GM21737 (cell line): ENCODE data around the gene TBATA.

ENCODE experiments used
- ATAC-seq: cut with Tn5 transposase; IDR thresholded peaks from one replicate; pipeline ENCODE4 v1.9.1; 2021; ENCODE audit warnings: mild to moderate bottlenecking, moderate library complexity; ENCODE audit not compliant: unreplicated experiment

Gene TBATA

DNA sequence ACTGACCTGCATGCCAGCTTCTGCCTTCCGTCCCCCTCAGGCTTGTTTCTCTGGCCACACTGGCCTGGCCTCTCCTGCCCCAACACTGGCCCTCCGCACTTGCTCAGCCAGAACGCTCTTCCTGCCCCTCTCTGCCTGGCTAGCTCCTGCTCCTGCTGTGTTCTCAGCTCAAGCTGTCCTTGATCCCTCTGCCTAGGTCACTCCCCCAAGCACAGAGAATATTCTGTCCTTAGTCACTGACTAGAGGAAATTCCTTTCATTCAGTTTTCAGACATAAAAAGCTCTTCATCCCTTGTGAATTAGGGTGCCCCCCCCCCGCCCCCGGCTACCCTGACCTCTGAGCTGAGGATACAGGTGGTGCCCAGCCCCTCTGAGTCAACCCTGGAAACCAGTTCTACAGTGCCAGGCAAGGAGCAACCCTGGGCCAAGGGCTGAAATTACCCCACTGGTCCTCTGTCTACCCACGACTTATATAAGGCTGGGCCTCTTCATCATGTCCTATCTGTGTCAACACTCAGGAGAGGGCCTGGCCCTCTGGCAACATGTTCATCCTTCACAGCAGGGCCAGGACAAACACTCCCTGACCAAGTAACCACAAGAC, 23.9 kb upstream of the TBATA start:
- no peak for ATAC-seq

DNA sequence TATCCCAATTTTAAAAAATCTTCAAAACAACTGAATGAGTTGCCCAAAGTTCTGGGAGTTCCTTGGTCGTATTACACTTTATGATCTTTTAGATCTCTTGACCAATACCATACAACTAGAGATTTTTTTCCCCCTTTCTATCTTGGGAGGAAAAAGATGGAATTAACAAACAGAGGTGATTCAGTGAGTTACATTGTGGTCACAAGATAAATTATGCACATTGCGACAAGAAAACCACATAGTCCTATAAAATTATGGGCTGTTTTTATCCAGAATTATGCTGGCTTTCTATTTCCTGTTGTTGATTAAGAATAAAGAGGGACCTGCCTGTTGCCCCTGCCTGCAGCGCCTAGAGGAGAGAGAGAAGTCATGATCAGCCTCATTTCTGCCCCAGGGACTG, 22.4 kb upstream of the TBATA start:
- no peak for ATAC-seq

DNA sequence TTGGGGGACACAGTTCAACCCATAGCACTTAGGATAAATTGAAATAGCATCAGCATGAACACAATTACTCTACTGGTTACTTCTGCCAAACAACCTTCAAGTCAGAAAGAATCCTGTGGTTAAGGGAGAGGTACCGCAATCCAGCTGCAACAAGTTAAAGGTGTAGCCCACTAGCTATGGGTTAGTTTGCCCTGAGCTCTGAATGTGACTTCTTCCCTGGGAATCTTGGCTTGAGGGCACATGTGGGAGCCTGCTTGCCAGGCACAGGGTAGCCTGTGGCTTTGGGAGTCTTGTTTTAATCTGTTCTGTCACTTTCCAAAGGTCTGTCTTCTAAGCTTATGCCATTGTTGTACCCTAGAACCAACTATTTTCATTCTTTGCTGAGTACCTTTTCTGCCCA, 21.7 kb upstream of the TBATA start:
- no peak for ATAC-seq

DNA sequence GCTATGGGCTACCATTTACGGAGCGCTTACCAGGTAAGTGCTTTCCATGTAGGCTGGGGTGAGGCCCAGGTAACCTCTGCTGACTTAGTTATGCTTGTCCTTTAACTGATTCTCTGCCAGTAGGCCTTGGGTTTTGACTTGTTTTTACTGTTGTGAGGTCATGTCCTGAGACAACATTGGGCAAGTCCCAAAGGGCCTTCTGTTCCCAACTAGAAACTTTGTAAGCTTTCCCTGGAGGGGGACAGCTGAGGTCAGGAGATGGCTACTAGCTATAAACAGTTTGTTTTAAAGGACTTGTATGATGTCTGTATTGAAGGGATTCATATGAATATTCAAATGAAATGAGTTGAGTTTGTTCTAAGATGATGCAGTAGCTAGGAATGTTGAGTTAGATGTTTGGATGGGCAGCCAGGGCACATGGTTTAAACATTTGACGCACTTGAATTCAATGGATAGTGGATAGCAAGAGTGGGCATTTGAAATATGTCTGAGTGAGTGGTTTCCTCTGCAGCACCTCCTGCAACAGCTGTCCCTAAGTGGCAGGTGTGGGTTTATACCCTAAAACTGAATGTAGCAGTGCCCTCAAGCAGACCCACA, 20.5 kb upstream of the TBATA start:
- ATAC-seq: no peak

DNA sequence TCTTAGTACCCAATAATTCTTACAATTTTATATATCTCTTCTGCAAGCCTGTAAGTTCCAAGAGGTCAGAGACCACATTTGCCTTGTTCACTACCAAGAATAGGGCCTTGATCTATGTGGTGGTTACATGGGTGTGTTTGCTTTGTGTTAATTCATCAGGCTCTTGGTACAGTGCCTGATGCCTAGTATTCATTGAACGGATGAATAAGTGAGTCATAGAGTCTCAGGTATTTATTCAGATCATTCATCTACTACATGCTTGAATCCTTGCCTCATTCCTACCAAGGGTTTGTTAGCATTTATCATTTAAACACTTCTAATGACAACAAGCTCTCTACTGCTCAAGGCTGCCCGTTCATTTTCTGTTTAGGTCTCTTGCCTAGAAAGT, 19.2 kb upstream of the TBATA start:
- ATAC-seq: no peak

DNA sequence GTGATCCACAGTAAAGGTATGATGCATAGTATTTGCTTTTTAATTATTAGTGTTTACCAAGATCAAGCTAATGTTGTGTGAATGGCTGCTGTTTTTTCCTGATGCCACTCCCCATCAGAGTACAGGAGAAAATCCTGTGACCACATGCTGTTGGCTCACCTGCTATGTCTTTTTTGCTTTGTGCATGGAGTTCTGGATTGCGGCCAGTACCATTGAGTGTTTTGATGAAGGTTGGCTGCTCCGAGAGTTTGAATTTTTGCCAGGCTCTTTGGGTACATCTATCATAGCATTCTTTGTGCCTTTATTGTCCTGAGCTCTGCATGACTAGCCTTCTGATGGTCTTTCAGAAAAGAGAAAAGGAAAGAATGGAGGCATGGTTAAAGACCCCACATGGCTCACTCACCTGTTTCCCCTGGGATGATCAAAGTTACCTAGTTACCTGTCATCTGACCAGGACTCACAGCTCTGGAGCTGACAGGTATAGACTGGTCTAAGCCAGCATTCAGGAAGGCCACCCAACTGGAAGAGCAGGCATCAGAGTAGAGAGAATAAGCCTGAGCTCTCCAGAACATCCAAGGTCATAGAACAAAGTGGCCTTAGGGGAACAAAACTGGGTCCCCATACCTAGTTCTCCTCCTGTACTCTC, 18.7 kb upstream of the TBATA start:
- no peak for ATAC-seq

DNA sequence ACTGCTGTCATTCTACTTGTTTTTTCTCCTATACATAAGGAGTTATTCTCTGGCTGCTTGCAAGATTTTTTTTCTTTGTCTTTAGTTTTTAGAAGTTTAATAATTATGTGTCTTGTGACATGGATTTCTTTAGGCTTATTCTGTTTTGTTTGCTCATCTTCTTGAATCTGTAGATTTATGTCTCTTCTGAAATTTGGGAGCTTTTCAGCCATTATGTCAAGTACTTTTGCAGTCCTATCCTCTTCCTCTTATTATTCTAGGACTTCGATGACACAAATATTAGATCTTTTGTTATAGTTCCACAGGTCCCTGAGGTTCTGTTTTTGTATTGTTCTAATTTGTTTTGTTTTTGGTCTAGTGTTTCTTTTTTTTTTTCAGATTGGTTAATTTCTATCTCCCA, 16.7 kb upstream of the TBATA start:
- no peak for ATAC-seq

DNA sequence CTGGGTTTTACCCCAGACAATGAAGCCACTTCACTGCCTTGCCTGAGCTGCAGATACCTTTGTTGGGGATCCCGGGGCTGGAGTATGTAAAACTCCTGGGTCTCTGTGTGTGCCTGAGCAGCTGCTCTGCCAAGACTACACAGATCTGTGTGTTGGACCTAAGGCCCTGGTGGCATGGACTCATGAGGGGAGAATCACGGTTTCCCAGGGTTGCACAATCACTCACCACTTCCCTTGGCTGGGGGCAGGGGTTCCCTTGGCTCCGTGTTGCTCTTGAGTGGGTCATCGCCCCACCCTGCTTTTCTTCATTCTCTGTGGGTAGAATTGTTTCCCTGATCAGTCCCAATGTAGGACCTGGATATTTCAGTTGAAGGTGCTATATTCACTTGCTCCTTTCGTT, 13.9 kb upstream of the TBATA start:
- ATAC-seq: no peak

DNA sequence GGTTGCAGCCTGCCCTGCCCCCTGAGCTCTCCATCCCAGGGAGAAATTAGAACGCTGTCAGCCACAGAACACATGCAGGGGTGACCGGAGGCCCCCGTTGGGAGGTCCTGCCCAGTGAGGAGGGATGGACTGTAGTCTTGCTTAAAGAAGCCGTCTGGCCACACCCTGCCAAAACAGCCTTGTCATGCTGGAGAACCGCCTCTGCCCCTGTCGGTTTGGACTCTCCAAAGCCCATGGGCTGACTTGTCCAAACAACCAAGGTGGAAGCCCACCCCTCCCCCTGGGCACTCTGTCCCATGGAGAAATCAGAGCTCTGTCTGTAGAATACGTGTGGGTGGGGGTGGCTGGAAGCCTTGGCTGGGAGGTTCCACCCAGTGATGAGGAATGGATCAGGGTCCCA, 12.7 kb upstream of the TBATA start:
- no peak for ATAC-seq

DNA sequence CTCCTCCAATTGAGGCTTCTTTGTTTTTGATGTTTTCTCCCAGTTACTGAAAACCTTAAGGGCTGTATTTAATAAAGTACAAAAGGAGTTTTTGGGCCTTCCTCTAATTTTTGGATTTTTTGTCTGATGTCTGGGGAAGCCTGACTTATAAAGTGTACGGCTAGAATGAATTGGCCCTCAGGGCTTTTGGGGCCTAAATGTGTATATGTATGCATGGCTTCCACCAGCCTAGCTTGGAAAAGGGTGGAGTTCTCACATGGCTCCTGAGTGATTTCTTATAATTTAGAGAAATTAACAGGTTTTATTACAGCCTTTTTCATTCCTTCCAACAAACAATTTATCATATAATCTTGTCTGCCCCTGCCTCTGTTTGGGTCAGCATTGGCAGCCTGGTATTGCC, 10.4 kb upstream of the TBATA start:
- no peak for ATAC-seq

DNA sequence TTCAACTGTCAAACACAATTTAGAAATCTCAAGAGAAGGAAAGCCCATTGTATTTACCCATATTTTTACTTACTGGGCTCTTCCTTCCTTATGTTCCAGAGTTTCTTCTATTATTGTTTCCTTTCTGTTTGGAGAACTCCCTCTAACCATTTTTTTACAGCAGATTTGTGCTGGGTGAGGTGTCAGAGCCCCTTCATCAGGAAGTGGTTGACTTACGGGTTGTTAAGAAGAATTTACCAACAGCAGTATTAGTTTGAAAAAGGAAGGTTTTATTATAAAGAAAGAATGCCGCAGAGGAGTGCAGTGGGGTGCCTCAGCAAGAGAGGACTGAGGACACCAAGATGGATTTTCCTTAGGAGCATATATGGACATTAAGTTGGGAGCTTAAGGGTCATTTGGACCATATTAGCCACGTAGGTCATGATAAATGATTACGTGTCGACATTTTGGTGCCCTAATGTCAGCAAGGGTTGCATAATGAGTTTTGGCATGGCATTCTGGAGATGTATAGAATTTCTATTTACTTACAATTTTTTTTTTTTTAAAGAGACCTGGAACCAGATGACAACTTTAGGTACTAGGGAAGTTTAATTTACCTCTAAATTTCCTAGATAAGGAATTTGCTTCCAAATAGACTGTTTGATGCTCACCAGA, 6.3 kb upstream of the TBATA start:
- no peak for ATAC-seq

DNA sequence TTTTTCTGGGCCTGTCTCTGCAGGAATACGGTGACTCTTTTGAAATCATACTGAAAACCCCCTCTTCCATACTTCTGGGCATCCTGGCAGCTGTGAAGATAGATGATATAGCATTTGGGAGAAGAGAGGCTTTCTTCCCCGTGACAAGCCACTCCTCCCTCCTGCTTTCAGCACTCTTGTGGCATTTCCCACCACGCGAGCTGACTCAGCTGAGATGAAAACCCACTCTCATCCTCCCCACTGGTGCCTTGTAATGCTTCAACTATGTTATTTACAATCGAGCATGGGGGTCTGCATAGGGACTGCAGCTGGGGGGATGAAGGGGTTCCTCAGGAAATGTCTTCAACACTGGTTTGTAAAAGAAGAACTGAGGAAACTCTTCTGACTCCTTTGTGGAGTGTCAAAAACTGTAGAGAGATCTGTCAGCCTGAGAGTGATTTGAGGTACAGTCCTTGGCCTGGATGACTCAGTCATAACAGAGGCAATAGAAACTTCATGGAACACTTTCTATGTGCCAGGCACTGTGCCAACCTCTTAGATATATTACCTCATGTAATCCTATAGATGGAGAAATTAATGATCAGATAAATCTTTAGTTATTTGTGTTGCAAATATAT, 1.7 kb upstream of the TBATA start:
- ATAC-seq: no peak

DNA sequence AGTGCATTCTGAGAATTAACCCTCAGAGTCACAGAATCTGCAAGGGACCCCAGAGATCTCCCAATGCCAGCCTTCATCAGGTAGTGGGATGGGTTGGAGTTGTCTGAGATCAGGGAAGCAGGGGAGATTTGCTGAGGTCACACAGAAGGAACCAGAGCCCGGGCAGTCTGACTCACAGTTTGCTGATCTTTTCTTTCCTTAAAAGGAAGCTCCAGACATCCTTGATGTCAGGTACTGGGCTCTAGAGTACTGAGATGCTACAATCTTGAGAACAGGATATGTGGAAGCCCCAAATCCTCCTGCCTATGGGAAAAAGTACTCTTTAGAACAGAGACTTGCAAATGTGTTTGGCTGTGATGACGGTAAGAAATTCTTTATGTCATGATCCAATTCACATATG, 706 bp downstream of the TBATA start:
- no peak for ATAC-seq

DNA sequence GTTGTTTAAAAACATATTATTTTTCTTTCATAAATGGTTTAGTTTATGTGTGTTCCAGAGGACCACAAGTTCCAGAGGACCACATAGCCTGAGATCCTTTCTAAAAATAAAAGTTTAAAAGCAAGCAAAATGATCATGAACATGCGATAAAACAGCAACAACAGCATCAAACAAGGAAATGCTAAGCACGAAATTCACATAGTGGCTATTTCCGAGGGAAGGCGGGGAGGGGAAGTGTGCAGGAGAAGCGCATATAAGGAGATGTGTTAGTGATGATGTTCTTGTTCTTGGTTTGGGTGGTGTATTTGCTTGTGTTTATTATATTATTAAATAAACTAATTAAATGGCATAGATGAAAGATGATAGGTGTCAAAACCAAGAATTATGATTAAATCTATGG, 1.2 kb downstream of the TBATA start:
- no peak for ATAC-seq

DNA sequence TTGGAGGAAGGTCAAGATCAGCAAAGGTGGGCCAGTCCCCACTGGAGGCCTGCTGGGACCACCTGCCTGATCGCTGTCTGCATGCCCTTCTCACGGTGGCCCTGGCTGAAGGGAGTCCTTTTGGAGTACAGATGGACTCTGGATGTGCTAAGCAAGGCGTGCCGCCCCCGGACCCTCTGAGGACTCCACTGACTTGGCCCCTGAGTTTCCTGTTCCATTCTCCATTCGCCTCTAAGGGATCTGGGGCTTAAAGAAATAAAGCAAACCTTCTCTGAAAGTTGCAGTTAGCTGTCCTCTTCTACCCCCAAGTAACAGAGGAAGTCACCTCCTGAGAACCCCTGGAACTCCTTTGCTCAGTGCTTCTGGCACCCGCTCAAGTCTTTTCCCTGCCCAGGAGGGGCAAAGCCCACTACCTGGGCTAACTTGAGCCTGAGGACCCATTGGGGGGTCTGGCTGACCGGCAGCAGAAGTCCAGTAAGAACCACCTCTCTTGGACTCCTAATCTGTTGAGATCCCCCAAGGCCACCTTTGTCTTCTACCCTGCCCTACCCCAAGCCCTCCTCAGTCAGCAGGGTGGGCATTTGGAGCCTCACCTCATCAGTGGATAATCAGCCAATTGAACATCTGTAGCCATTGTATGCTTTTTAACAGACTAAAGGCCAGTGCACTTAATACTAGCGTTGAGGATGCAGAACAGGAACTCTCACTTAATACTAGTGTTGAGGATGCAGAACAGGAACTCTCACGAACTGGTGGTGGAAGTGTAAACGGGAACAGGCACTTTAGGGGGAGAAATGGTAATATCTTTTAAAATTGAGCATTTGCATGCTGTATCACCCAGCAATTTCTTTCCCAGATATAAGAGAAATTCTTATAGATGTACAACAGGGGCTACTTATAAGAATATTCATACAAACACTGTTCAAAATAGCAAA, 2.2 kb downstream of the TBATA start:
- no peak for ATAC-seq

DNA sequence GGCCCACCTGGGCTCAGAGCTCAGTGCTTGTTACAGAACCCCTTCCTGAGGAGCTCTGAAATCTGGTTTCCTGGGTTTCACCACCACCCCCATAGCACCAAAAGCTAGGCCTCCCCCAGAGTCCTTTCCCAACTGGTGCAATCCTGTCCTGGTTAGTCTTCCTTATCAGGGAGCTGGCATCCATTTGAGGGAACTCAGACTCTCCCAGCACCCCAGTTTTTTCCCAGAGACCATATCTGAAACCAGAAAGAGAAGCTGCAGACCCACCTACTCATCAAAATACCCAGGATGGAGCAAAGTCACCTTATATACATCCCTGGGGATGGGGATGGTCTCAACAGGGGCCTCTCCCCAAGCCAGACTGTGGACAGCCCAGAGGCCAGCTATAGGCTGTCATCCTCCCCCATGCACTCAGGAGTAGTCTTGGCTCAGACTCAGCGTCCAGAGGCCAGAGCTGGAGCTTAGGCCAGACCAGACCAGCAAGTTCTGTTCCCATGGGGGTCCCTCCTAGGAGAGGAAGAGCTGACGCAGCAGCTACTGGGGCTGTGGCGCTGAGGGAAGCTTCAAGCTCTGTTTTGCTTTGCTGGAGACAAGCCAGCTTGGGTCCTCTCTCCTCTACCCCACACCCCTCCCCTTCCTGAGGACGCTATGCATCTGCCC, 3.0 kb downstream of the TBATA start:
- no peak for ATAC-seq

DNA sequence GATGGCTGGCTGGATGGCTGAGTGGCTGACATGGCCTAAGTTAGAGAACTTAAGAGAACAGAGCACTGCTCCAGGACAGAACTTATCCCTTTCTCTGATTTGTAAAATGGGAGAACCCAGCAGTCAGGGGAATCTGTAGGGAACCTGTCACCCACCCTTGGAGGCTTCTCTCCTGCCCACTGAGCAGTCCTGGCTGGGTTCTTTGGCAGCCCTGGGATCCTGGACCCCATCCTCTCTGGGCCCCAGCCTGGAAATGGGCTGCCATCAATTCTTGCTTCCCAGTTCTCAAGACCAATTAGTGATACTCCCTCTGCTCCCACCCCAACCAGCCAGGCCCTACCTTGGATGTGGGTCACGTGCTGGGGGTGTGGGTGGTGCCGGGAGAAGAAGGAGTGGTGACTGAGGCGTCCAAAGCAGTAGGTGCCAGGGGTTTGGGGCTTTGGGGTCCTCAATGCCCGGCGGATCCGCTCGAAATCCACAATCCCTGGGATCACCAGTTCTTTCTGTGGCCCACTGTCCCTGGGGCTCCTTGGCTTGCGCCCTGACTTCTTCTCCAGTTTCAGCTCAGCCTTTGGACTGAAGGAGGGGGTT, 3.6 kb downstream of the TBATA start:
- ATAC-seq: no peak

DNA sequence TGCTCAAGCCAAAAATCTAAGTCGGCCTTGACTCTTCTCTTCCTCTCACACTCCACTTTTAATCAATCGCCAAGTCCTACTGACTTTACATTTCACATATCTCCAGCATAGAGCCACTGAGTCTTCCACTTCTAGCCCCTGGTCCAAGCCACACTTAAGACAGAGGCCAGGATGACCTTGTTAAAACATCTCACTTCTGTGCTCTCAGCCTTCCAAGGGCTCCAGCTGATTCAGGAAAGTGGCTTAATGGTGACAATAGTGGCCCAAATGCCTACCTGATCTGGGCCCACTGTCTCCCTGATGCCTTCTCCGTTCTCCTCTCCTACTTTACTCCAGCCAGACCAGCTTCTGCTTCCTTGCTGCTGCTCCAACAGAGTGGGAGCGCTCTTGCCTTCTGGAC, 4.4 kb downstream of the TBATA start:
- no peak for ATAC-seq

DNA sequence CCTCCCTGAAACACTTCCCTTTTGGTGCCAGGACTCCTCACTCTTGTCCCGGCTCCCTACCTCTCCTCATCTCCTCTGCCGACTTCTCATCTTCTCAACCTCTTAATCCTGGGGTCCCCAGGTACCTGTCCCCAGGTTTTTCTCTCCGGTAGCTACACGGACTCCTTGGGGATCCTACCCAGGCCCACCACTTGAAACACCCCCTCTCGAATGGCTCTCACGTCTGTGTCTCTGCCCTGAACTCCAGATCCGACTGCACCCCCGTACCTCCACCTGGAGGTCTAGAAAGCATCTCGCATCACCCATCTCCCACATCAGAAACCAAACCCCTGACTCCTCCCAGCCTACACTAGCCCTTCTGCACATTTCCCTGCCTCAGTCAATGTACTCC, 4.8 kb downstream of the TBATA start:
- ATAC-seq: no peak
